GM12891 (cell line): ENCODE results near the gene ATN1.

Source experiments
- PAX5 ChIP-seq: IDR thresholded peaks from 2 replicates; pipeline ENCODE4 v1.6.1; 2011; ENCODE audit warnings: low read length, moderate library complexity, mild to moderate bottlenecking; ENCODE audit not compliant: insufficient read depth, severe bottlenecking
- POLR2A ChIP-seq: IDR thresholded peaks from 2 replicates; pipeline ENCODE4 v1.6.1; 2011; ENCODE audit warnings: low read depth, low read length, control low read depth
- POLR2AphosphoS5 ChIP-seq: IDR thresholded peaks from 2 replicates; pipeline ENCODE4 v1.6.1; 2011; ENCODE audit warnings: low read depth, low read length, control low read depth
- TAF1 ChIP-seq: IDR thresholded peaks from 2 replicates; pipeline ENCODE4 v1.6.1; 2011; ENCODE audit warnings: low read depth, low read length, control low read depth

DNA sequence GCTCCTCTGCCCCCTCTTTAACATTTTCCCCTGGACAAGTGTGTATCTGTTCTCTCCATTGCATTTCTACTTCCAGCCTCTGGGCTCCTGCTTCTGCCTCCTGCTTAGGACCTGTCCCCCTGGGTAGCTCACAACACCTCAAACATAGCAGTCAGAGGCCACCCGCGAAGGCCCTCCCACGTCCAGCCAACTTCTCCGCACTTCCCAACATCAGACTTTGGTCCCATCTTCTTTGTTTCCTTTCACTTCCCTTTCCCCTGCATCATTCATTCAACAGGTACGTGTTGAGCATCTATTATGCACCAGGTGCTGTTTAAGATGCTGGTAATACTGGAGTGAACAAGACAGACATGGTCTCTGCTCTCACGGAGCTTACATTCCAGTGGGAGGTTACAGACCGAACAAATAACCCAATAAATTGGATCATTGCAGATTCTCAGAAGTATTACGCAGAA lies 19.2 kb downstream of the ATN1 start:
- TF ChIP-seq POLR2A: no peak
- TF ChIP-seq POLR2AphosphoS5: no peak
- TF ChIP-seq TAF1: no peak
- TF ChIP-seq PAX5: no peak
